OCI-LY3 (cell line): ENCODE results near the gene CEP350.

Experiments used
- CTCF ChIP-seq: fragments of 200-600, 300-600 bp; sonication (generic); IDR thresholded peaks from 2 replicates; pipeline ENCODE4 v1.5.1; 2014; ENCODE audit warnings: antibody characterized with exemption, low read length, low read depth
- EZH2phosphoT487 ChIP-seq: fragments of 200-600 bp; shearing (Covaris generic); IDR thresholded peaks from 2 replicates; pipeline ENCODE4 v1.6.1; 2018; ENCODE audit warnings: antibody characterized with exemption, mixed run types, low read depth

- TF ChIP-seq CTCF (no peak), EZH2phosphoT487 (no peak)
Measured at GRCh38 chr1:179976970-179977651, 22.5 kb downstream of the CEP350 start.
